Neuronal stem cell (in vitro differentiated cells): ENCODE measurements around the gene TTC13. TPM values are rescaled to one million over a fixed set of nuclear protein-coding genes. Genes with fewer than 3 reads are reported as not detected.

Source experiments
- DNase-seq: peaks from one replicate; pipeline ENCODE4 v3.0.0-alpha.2; 2013; ENCODE audit warnings: low spot score
- H2AFZ ChIP-seq: one replicate; pipeline ENCODE4 v1.6.1; 2013; ENCODE audit warnings: mild to moderate bottlenecking, low read length, inconsistent platforms
- H2AK5ac ChIP-seq: 2 replicates; pipeline ENCODE4 v1.6.1; 2013; ENCODE audit warnings: low read depth, mild to moderate bottlenecking, inconsistent platforms, low read length, moderate library complexity, mixed read lengths
- H2BK120ac ChIP-seq: 2 replicates; pipeline ENCODE4 v1.6.1; 2013; ENCODE audit warnings: low read depth, mild to moderate bottlenecking, inconsistent platforms, low read length, moderate library complexity, mixed read lengths
- H2BK12ac ChIP-seq: one replicate; pipeline ENCODE4 v1.6.1; 2013; ENCODE audit warnings: low read length, inconsistent platforms
- H2BK15ac ChIP-seq: 2 replicates; pipeline ENCODE4 v1.6.1; 2013; ENCODE audit warnings: mild to moderate bottlenecking, low read length, inconsistent platforms, mixed read lengths
- H2BK5ac ChIP-seq: one replicate; pipeline ENCODE4 v1.6.1; 2013; ENCODE audit warnings: inconsistent platforms, mild to moderate bottlenecking, low read length, moderate library complexity
- H3K14ac ChIP-seq: one replicate; pipeline ENCODE4 v1.6.1; 2013; ENCODE audit warnings: low read length, inconsistent platforms
- H3K18ac ChIP-seq: 2 replicates; pipeline ENCODE4 v1.6.1; 2013; ENCODE audit warnings: low read length, inconsistent platforms
- H3K23ac ChIP-seq: 2 replicates; pipeline ENCODE4 v1.6.1; 2013; ENCODE audit warnings: low read depth, mild to moderate bottlenecking, mixed read lengths, low read length, inconsistent platforms; ENCODE audit not compliant: poor library complexity
- H3K27ac ChIP-seq: replicated peaks from 3 replicates; pipeline ENCODE4 v1.5.1; 2013; ENCODE audit warnings: low read length, inconsistent platforms
- H3K27me3 ChIP-seq, 3 experiments: 2 replicates each; pipeline ENCODE4 v1.6.1; 2013; ENCODE audit warnings: low read length in 3 of 3, mild to moderate bottlenecking in 2 of 3, inconsistent platforms in 1 of 3, low read depth in 1 of 3, mixed read lengths in 1 of 3, moderate library complexity in 1 of 3; ENCODE audit not compliant: control insufficient read depth in 3 of 3, insufficient read depth in 3 of 3
- H3K36me3 ChIP-seq, 2 donors: replicated peaks in 1 of 2; 2 replicates each; pipeline ENCODE4 v1.6.1; 2013; ENCODE audit warnings: low read length in 2 of 2; ENCODE audit not compliant: control insufficient read depth in 2 of 2, insufficient read depth in 2 of 2
- H3K4ac ChIP-seq: 2 replicates; pipeline ENCODE4 v1.6.1; 2013; ENCODE audit warnings: inconsistent platforms, mild to moderate bottlenecking, low read length, moderate library complexity
- H3K4me1 ChIP-seq, 2 donors: 1 replicate in 1 of 2; 2 replicates in 1 of 2; pipeline ENCODE4 v1.6.1; 2013; ENCODE audit warnings: low read length in 2 of 2, low read depth in 1 of 2; ENCODE audit not compliant: control insufficient read depth in 2 of 2, insufficient read depth in 1 of 2
- H3K4me2 ChIP-seq: one replicate; pipeline ENCODE4 v1.6.1; 2013; ENCODE audit warnings: mild to moderate bottlenecking, low read length, inconsistent platforms; ENCODE audit not compliant: insufficient read depth, poor library complexity, severe bottlenecking
- H3K4me3 ChIP-seq, 2 donors: 2 replicates each; pipeline ENCODE4 v1.5.1; 2013; ENCODE audit warnings: low read length in 2 of 2, mild to moderate bottlenecking in 2 of 2, inconsistent platforms in 1 of 2, moderate library complexity in 1 of 2
- H3K79me1 ChIP-seq: one replicate; pipeline ENCODE4 v1.6.1; 2013; ENCODE audit warnings: low read depth, mild to moderate bottlenecking, inconsistent platforms, low read length, moderate library complexity
- H3K9ac ChIP-seq: one replicate; pipeline ENCODE4 v1.6.1; 2013; ENCODE audit warnings: mild to moderate bottlenecking, low read depth, low read length, inconsistent platforms; ENCODE audit not compliant: poor library complexity
- H3K9me3 ChIP-seq, 2 donors: replicated peaks in 1 of 2; 2 replicates each; pipeline versions ENCODE3 to v1.6.1; 2013; ENCODE audit warnings: low read length in 2 of 2, mild to moderate bottlenecking in 2 of 2, inconsistent platforms in 1 of 2, low read depth in 1 of 2, mixed read lengths in 1 of 2, moderate library complexity in 1 of 2; ENCODE audit not compliant: control insufficient read depth in 2 of 2, insufficient read depth in 1 of 2
- H4K8ac ChIP-seq: one replicate; pipeline ENCODE4 v1.6.1; 2013; ENCODE audit warnings: low read depth, mild to moderate bottlenecking, inconsistent platforms, low read length, moderate library complexity
- H4K91ac ChIP-seq: one replicate; pipeline ENCODE4 v1.6.1; 2013; ENCODE audit warnings: low read length, low read depth, mild to moderate bottlenecking, inconsistent platforms; ENCODE audit not compliant: poor library complexity
- WGBS, 2 donors: extraction: QIAGEN DNeasy Blood & Tissue Kit; methylation state at CpG; one replicate each; pipeline ENCODE4 v1.1.7; 2013; ENCODE audit warnings: missing lambda C conversion rate in 2 of 2, mixed read lengths in 1 of 2; ENCODE audit not compliant: insufficient read length in 2 of 2, insufficient replicate concordance in 1 of 2; ENCODE audit errors: extremely low coverage in 2 of 2; 5-methylcytosine and 5-hydroxymethylcytosine counted together
- polyA plus RNA-seq, 2 experiments: library from polyadenylated mRNA; stranded (reverse); fragments of 200-250 nt; gene quantifications; one replicate each; pipeline ENCODE4 v1.2.3, GENCODE V29; 2013

TTC13 gene
- 10.5 TPM for polyA plus RNA-seq (2013, experiment 1 of 2)
- polyA plus RNA-seq (2013, experiment 2 of 2) = 10.2 TPM

DNA sequence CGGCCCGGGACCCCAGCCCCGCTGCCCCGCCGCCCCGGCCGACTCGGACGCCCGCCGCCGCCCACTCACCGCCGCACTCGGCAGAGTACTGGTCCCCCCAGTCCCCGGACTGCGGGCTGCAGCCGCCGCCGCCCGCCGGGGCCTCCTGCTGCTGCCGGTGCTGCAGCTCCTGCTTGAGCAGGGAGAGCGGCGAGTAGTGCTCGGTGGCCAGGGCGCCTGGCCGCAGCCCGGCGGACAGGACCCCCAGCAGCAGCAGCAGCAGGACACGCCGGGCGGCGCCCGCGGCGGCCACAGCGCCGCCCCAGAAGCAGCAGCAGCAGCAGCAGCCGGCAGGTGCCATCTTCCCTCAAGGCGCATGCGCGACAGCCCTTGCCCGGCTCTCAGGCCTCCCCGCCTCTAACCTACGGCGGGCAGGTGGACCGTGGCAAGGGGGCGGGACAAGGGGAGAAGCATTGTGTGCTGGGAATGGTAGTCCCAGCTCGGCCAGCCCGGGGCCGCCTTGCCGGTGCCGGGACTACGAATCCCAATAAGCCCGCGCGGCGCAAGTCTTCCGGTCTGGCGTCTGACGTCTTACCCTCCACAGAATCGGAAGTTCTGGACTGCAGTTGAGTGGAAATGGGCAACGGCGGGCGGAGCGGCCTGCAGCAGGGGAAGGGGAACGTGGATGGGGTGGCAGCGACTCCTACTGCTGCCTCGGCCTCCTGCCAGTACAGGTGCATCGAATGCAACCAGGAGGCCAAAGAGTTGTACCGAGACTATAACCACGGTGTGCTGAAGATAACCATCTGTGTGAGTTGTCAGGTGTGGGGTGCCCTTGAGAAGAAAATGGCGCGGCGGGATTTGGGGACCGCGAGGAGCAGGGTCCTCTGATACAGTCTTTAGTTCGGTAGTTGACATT is at the start of gene TTC13, which contains the start of gene ARV1:
Gene TTC13, minus strand, starts transcription at position 371 of the 898 bp plus-strand sequence. Its CDS starts 31 bp downstream, at position 340.
Gene ARV1, plus strand, starts transcription at position 604 of the 898 bp plus-strand sequence. Its CDS starts 12 bp downstream, at position 616.
- Histone ChIP-seq H2AK5ac (no peak within 1 kb of the TSS), H3K79me1 (peaks cover 5% of the 10 kb centered on the region), H3K9ac (peak within 1 kb of the TSS; percentile 90), H3K18ac (peak within 1 kb of the TSS; percentile 69), H3K4me2 (peak within 1 kb of the TSS; percentile 90), H3K23ac (peak within 1 kb of the TSS; percentile 89), H3K4ac (no peak within 1 kb of the TSS), H3K27ac (peak within 1 kb of the TSS; percentile 67), H3K4me1 (peaks cover 2 to 5% of the 10 kb centered on the region in 2 donors), H2BK5ac (no peak within 1 kb of the TSS), H3K14ac (peak within 1 kb of the TSS; percentile 58), H3K4me3 (peak within 1 kb of the TSS; percentile 73 to 99), H4K91ac (no peak within 1 kb of the TSS), H3K9me3 (no peaks in the 10 kb centered on the region), H4K8ac (no peak within 1 kb of the TSS), H2BK120ac (no peak within 1 kb of the TSS), H2BK15ac (no peak within 1 kb of the TSS), H3K36me3 (peaks cover 10 to 26% of the 10 kb centered on the region in 2 donors), H2AFZ (peak within 1 kb of the TSS; percentile 93), H3K27me3 (no peaks in the 10 kb centered on the region), H2BK12ac (no peak within 1 kb of the TSS)
- no CpG with 5 or more reads among the region's 79 CpGs for WGBS, 2 donors
- peak; percentile 97 for DNase-seq

GRCh38 chr1:231027971-231028370 is 49.3 kb upstream of the TTC13 start:
- no peak overlapping the region for H3K4ac ChIP-seq
- H2BK15ac ChIP-seq = no peak overlapping the region
- H3K23ac ChIP-seq = no peak overlapping the region
- H3K9ac ChIP-seq = no peak overlapping the region
- peaks cover 0 to 2% of the 10 kb centered on the region in 2 donors for H3K4me1 ChIP-seq
- no peaks in the 10 kb centered on the region for H3K9me3 ChIP-seq
- no peak overlapping the region for H2BK5ac ChIP-seq
- H3K14ac ChIP-seq = no peak overlapping the region
- no peak overlapping the region for H3K4me2 ChIP-seq
- no peak overlapping the region for H3K27ac ChIP-seq
- no peak overlapping the region for H2BK120ac ChIP-seq
- H3K27me3 ChIP-seq = no peaks in the 10 kb centered on the region
- no peak overlapping the region for H3K18ac ChIP-seq
- no peaks in the 10 kb centered on the region for H3K36me3 ChIP-seq
- H2AK5ac ChIP-seq = no peak overlapping the region
- H3K4me3 ChIP-seq = no peak overlapping the region
- H2BK12ac ChIP-seq = no peak overlapping the region
- H4K91ac ChIP-seq = no peak overlapping the region
- H3K79me1 ChIP-seq = no peaks in the 10 kb centered on the region
- no peak overlapping the region for H4K8ac ChIP-seq
- WGBS, 2 donors = no CpG with 5 or more reads among the region's 10 CpGs
- no peak overlapping the region for H2AFZ ChIP-seq
- no peak for DNase-seq

GRCh38 chr1:231027136-231027925 is 48.7 kb upstream of the TTC13 start:
- Histone ChIP-seq H3K4me1 (peaks cover 0 to 2% of the 10 kb centered on the region in 2 donors), H3K4ac (no peak overlapping the region), H3K18ac (no peak overlapping the region), H3K36me3 (no peaks in the 10 kb centered on the region), H2BK5ac (no peak overlapping the region), H3K79me1 (no peaks in the 10 kb centered on the region), H3K27me3 (no peaks in the 10 kb centered on the region), H3K27ac (no peak overlapping the region), H2AK5ac (no peak overlapping the region), H2AFZ (no peak overlapping the region), H2BK12ac (no peak overlapping the region), H3K9ac (peak overlapping the region; percentile 30), H4K91ac (no peak overlapping the region), H3K9me3 (no peaks in the 10 kb centered on the region), H2BK120ac (no peak overlapping the region), H3K23ac (no peak overlapping the region), H3K4me3 (no peak overlapping the region), H3K4me2 (no peak overlapping the region), H2BK15ac (no peak overlapping the region), H4K8ac (no peak overlapping the region), H3K14ac (no peak overlapping the region)
- DNase-seq = no peak
- WGBS, 2 donors = no CpG with 5 or more reads among the region's 23 CpGs
